IMR-90 (cell line): ENCODE results near the gene PSMA1. TPM values are rescaled to one million over a fixed set of nuclear protein-coding genes. Genes with fewer than 3 reads are reported as not detected.

Source experiments
- ATAC-seq: fragments of 200-7000 bp; cut with Tn5 transposase; 2 replicates; pipeline ENCODE4 v1.9.1; 2020; ENCODE audit warnings: low read depth, mild to moderate bottlenecking, moderate library complexity
- BruUV-seq: library from RNA; stranded (reverse); fragments of 400-500 nt; replicated peaks from 2 replicates; lab custom pipeline; 2021; lab: Mats Ljungman, UMichigan
- CTCF ChIA-PET: fragments of 300-600 bp; formaldehyde crosslinking; extraction: SDS; loops from one replicate; lab custom pipeline; 2021; ENCODE audit warnings: antibody characterized with exemption; lab: Yijun Ruan, JAX
- POLR2A ChIA-PET: fragments of 300-600 bp; sonication (Branson Sonifier 250); formaldehyde crosslinking; loops from one replicate; lab custom pipeline; 2022; ENCODE audit warnings: antibody characterized with exemption; ENCODE audit not compliant: unreplicated experiment; lab: Charles Lee
- DNase-seq: peaks from one replicate; pipeline ENCODE4 v3.0.0; 2013
- H2AFZ ChIP-seq: replicated peaks from 2 replicates; pipeline ENCODE3; 2013; ENCODE audit warnings: low read length, mild to moderate bottlenecking; ENCODE audit not compliant: poor library complexity
- H2AK5ac ChIP-seq: 2 replicates; pipeline ENCODE4 v1.6.1; 2013; ENCODE audit warnings: low read depth, low read length, inconsistent platforms
- H2AK9ac ChIP-seq: replicated peaks from 2 replicates; pipeline ENCODE3; 2013; ENCODE audit warnings: mild to moderate bottlenecking, low read depth, low read length, moderate library complexity; ENCODE audit not compliant: poor library complexity
- H2BK120ac ChIP-seq: 2 replicates; pipeline ENCODE4 v1.6.1; 2013; ENCODE audit warnings: low read depth, low read length, inconsistent platforms
- H2BK15ac ChIP-seq: 3 replicates; pipeline ENCODE4 v1.6.1; 2013; ENCODE audit warnings: low read depth, low read length, inconsistent platforms
- H2BK20ac ChIP-seq: 2 replicates; pipeline ENCODE4 v1.6.1; 2013; ENCODE audit warnings: low read depth, mild to moderate bottlenecking, inconsistent platforms, low read length, moderate library complexity
- H2BK5ac ChIP-seq: 2 replicates; pipeline ENCODE4 v1.6.1; 2013; ENCODE audit warnings: mild to moderate bottlenecking, low read depth, low read length, inconsistent platforms; ENCODE audit not compliant: poor library complexity, severe bottlenecking
- H3K14ac ChIP-seq: replicated peaks from 2 replicates; pipeline ENCODE4 v1.6.1; 2013; ENCODE audit warnings: low read depth, low read length, inconsistent platforms
- H3K18ac ChIP-seq: 2 replicates; pipeline ENCODE4 v1.6.1; 2013; ENCODE audit warnings: low read depth, low read length, control low read depth
- H3K23ac ChIP-seq: 2 replicates; pipeline ENCODE4 v1.6.1; 2013; ENCODE audit warnings: low read depth, low read length, inconsistent platforms
- H3K27ac ChIP-seq: 2 replicates; pipeline ENCODE4 v1.5.1; 2013; ENCODE audit warnings: mild to moderate bottlenecking, control low read depth, low read length; ENCODE audit not compliant: insufficient read depth
- H3K27me3 ChIP-seq: 2 replicates; pipeline ENCODE4 v1.6.1; 2013; ENCODE audit warnings: low read length; ENCODE audit not compliant: control insufficient read depth, insufficient read depth
- H3K36me3 ChIP-seq: 2 replicates; pipeline ENCODE4 v1.6.1; 2013; ENCODE audit warnings: low read length, mixed read lengths; ENCODE audit not compliant: control insufficient read depth, insufficient read depth
- H3K4ac ChIP-seq: 2 replicates; pipeline ENCODE4 v1.6.1; 2013; ENCODE audit warnings: low read depth, low read length, inconsistent platforms
- H3K4me1 ChIP-seq: 2 replicates; pipeline ENCODE4 v1.6.1; 2013; ENCODE audit warnings: low read length, mixed read lengths; ENCODE audit not compliant: control insufficient read depth, insufficient read depth
- H3K4me2 ChIP-seq: 2 replicates; pipeline ENCODE4 v1.6.1; 2013; ENCODE audit warnings: low read depth, mild to moderate bottlenecking, control low read depth, low read length, moderate library complexity
- H3K4me3 ChIP-seq: 2 replicates; pipeline ENCODE4 v1.5.1; 2013; ENCODE audit warnings: low read depth, mild to moderate bottlenecking, control low read depth, low read length, moderate library complexity; ENCODE audit not compliant: insufficient read depth
- H3K56ac ChIP-seq: 2 replicates; pipeline ENCODE4 v1.6.1; 2013; ENCODE audit warnings: low read length, inconsistent platforms; ENCODE audit not compliant: insufficient read depth; ENCODE audit errors: extremely low read depth
- H3K79me1 ChIP-seq, 2 experiments: 2 replicates each; pipeline ENCODE4 v1.6.1; 2013; ENCODE audit warnings: low read length in 2 of 2, inconsistent platforms in 1 of 2, low read depth in 1 of 2
- H3K9ac ChIP-seq: 2 replicates; pipeline ENCODE4 v1.6.1; 2013; ENCODE audit warnings: low read depth, low read length, control low read depth
- H3K9me1 ChIP-seq: 2 replicates; pipeline ENCODE4 v1.6.1; 2013; ENCODE audit warnings: low read length, inconsistent platforms; ENCODE audit not compliant: insufficient read depth
- H3K9me3 ChIP-seq: 2 replicates; pipeline ENCODE4 v1.6.1; 2013; ENCODE audit warnings: low read length; ENCODE audit not compliant: control insufficient read depth, insufficient read depth
- H4K20me1 ChIP-seq: 2 replicates; pipeline ENCODE4 v1.6.1; 2013; ENCODE audit warnings: low read length, inconsistent platforms; ENCODE audit not compliant: insufficient read depth
- H4K5ac ChIP-seq: 2 replicates; pipeline ENCODE4 v1.6.1; 2013; ENCODE audit warnings: mild to moderate bottlenecking, low read depth, low read length, control low read depth
- H4K8ac ChIP-seq, 2 experiments: 2 replicates each; pipeline ENCODE4 v1.6.1; 2013; ENCODE audit warnings: low read depth in 2 of 2, low read length in 2 of 2, control low read depth in 1 of 2, inconsistent platforms in 1 of 2
- H4K91ac ChIP-seq: 2 replicates; pipeline ENCODE4 v1.6.1; 2013; ENCODE audit warnings: low read depth, low read length, inconsistent platforms; ENCODE audit not compliant: insufficient read depth
- NFE2L2 ChIP-seq: fragments of 150-350 bp; IDR thresholded peaks from 2 replicates; pipeline ENCODE4 v1.6.1; 2016; ENCODE audit warnings: low read depth, mild to moderate bottlenecking, low read length
- WGBS, 2 experiments: methylation state at CpG; one replicate each; pipeline versions ENCODE4 v1.1.5 to v1.1.7; 2013; ENCODE audit warnings: missing lambda C conversion rate in 2 of 2; ENCODE audit not compliant: insufficient read length in 1 of 2; ENCODE audit errors: extremely low coverage in 2 of 2; 5-methylcytosine and 5-hydroxymethylcytosine counted together
- dilution Hi-C: fragments of 300-500 bp; cut with HindIII; formaldehyde crosslinking; loops from one replicate; pipeline ENCODE4 v1.14.3; 2018; ENCODE audit warnings: low sequenced_read_pairs; ENCODE audit not compliant: unreplicated experiment
- in situ Hi-C: fragments of 300-500 bp; cut with MboI; formaldehyde crosslinking; loops from 3 replicates; pipeline ENCODE4 v1.14.3; 2019; ENCODE audit warnings: low sequenced_read_pairs, inconsistent platforms, mixed read lengths
- intact Hi-C: fragments of 100-400 bp; cut with micrococcal nuclease; formaldehyde crosslinking; loops from 2 replicates; pipeline ENCODE4 v1.10.0; 2022
- polyA plus RNA-seq, 3 experiments: library from polyadenylated mRNA; depleted of rRNA; stranded (reverse); fragments of >200 nt; gene quantifications; 2 replicates each; pipeline ENCODE4 v1.2.3, GENCODE V29; 2012; ENCODE audit warnings: low replicate concordance in 1 of 3
- total RNA-seq: library from RNA; depleted of rRNA; stranded (reverse); fragments of >200 nt; gene quantifications from 2 replicates; pipeline ENCODE4 v1.2.3, GENCODE V29; 2012
- TF ChIP-seq, protein P1 (sequence below): fragments of 150-350 bp; IDR thresholded peaks from 2 replicates; pipeline ENCODE4 v1.6.1; 2017; ENCODE audit warnings: mild to moderate bottlenecking, antibody characterized with exemption, low read length, low read depth

PSMA1 gene
- total and polyA plus RNA-seq, 2 of the 4 experiments (the other 2 are of a cell fraction), result 179 to 194 TPM

DNA sequence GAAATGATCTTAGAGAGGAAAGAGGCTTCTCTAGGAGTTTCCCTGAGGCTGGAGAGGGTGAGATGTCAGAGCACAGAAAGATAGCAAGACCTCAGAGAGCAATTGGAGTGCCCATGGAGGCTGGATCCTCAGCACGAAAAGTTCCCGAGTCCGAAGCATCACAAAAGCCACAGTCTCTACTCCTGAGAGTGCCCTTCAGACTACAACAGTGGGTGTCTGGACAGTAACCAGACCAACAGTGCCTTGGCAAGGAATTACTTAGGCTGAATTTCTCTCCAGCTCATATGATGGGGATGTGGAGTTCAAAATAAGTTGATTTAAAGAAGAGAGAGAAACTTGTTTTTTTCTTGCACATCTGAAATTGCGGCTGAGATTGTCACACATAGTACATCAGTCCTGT lies 31.9 kb upstream of the PSMA1 start:
- ChIA-PET CTCF (interaction anchor here (0.6 kb wide), 1 partner anchor 9 kb away, joined by 3 read pairs; no protein-coding TSS in a partner anchor), POLR2A (no interaction called here)
- no TSS peak for BruUV-seq

More for the DNA sequence above, 31.9 kb upstream of the PSMA1 start:
- H3K36me3 ChIP-seq, result no peaks in the 10 kb centered on the region
- no peak overlapping the region for H2AFZ ChIP-seq
- no peak overlapping the region for H3K4me2 ChIP-seq
- no peak overlapping the region for H3K9ac ChIP-seq
- no peaks in the 10 kb centered on the region for H4K20me1 ChIP-seq
- no peaks in the 10 kb centered on the region for H3K9me1 ChIP-seq
- TF ChIP-seq, protein P1, sequence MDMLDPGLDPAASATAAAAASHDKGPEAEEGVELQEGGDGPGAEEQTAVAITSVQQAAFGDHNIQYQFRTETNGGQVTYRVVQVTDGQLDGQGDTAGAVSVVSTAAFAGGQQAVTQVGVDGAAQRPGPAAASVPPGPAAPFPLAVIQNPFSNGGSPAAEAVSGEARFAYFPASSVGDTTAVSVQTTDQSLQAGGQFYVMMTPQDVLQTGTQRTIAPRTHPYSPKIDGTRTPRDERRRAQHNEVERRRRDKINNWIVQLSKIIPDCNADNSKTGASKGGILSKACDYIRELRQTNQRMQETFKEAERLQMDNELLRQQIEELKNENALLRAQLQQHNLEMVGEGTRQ, result no peak
- TF ChIP-seq NFE2L2, result no peak
- H3K9me3 ChIP-seq, result no peaks in the 10 kb centered on the region
- no CpG with 5 or more reads among the region's 4 CpGs for WGBS, 2 experiments
- H3K56ac ChIP-seq, result no peak overlapping the region
- ATAC-seq (no peak), DNase-seq (no peak)
- no peak overlapping the region for H3K14ac ChIP-seq
- intact Hi-C loops (no loop called here), in situ Hi-C loops (no loop called here), dilution Hi-C loops (no loop called here)
- no peak overlapping the region for H3K4ac ChIP-seq
- H3K79me1 ChIP-seq, result no peaks in the 10 kb centered on the region
- peaks cover 4% of the 10 kb centered on the region; the same call in 1 of the 2 replicates for H3K27me3 ChIP-seq
- H2BK120ac ChIP-seq, result no peak overlapping the region
- H2AK5ac ChIP-seq, result no peak overlapping the region
- no peak overlapping the region for H3K4me3 ChIP-seq
- H4K8ac ChIP-seq, result no peak overlapping the region
- H4K5ac ChIP-seq, result no peak overlapping the region
- no peak overlapping the region for H3K18ac ChIP-seq
- H2BK5ac ChIP-seq, result no peak overlapping the region
- no peak overlapping the region for H4K91ac ChIP-seq
- no peak overlapping the region for H3K23ac ChIP-seq
- H3K27ac ChIP-seq, result no peak overlapping the region
- no peak overlapping the region for H2BK15ac ChIP-seq
- no peak overlapping the region for H2BK20ac ChIP-seq
- H3K4me1 ChIP-seq, result no peaks in the 10 kb centered on the region
- no peak overlapping the region for H2AK9ac ChIP-seq
